Vagina (tissue), 2 donors: Measurements from ENCODE around the gene TMEM106A.
"Not testable (repeated sequence)": the region's sequence is repeated elsewhere in the genome, so short reads cannot be mapped to it uniquely, and the experiment has no call there.

ENCODE experiments used
- POLR2A ChIP-seq, 2 donors: fragments of 450-650 bp; IDR thresholded peaks; one replicate each; pipeline ENCODE4 v1.6.1; 2017; ENCODE audit warnings: antibody characterized with exemption in 2 of 2, mild to moderate bottlenecking in 2 of 2, moderate library complexity in 2 of 2
- POLR2AphosphoS5 ChIP-seq, 2 donors: sonication (generic); formaldehyde crosslinking; IDR thresholded peaks; one replicate each; pipeline ENCODE4 v1.9.0; 2017; ENCODE audit warnings: antibody characterized with exemption in 2 of 2, mild to moderate bottlenecking in 2 of 2, low read depth in 1 of 2; ENCODE audit not compliant: insufficient read depth in 1 of 2
- TF ChIP-seq, protein P1 (sequence below), 3 experiments: fragments of 450-650 bp in 2 of 3; fragments of 200-600 bp in 1 of 3; sonication (generic) in 1 of 3; IDR thresholded peaks; one replicate each; pipeline ENCODE4 v1.5.1; 2017 to 2019; ENCODE audit warnings: antibody characterized with exemption in 3 of 3, mild to moderate bottlenecking in 2 of 3, moderate library complexity in 2 of 3

DNA sequence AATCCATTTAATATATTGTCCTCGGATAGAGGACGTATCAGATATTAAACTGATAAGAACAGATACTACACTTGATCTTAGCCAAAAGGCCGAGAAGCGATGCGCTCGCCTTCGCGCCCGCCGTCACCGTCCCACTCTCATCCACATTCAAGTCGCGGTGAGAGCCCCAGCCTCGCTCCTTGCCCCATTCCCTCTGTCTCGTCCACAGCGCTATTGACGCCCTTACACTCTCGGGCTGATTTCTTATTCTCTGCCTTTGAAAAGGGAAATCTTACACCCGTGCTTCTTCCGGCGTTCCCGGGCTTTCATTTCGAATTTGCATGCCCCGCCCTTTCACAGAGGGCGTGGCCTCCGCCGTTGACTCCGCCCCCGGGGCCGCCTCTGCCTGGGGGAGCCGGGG lies 22.2 kb downstream of the TMEM106A start, which contains the start of gene RNU2-1:
- TF ChIP-seq, protein P1, sequence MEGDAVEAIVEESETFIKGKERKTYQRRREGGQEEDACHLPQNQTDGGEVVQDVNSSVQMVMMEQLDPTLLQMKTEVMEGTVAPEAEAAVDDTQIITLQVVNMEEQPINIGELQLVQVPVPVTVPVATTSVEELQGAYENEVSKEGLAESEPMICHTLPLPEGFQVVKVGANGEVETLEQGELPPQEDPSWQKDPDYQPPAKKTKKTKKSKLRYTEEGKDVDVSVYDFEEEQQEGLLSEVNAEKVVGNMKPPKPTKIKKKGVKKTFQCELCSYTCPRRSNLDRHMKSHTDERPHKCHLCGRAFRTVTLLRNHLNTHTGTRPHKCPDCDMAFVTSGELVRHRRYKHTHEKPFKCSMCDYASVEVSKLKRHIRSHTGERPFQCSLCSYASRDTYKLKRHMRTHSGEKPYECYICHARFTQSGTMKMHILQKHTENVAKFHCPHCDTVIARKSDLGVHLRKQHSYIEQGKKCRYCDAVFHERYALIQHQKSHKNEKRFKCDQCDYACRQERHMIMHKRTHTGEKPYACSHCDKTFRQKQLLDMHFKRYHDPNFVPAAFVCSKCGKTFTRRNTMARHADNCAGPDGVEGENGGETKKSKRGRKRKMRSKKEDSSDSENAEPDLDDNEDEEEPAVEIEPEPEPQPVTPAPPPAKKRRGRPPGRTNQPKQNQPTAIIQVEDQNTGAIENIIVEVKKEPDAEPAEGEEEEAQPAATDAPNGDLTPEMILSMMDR (IDR thresholded peaks at IDR 0.05), result not testable (repeated sequence)
- not testable (repeated sequence) for TF ChIP-seq POLR2A (IDR thresholded peaks at IDR 0.05); POLR2AphosphoS5 (IDR thresholded peaks at IDR 0.05; ENCODE audit: insufficient read depth in 1 of 2, low read depth in 1 of 2)
